Measurements from ENCODE around the gene ZNF862. TPM values are rescaled to one million over a fixed set of nuclear protein-coding genes. Genes with fewer than 3 reads are reported as not detected.

The ZNF862 gene
- total and polyA plus RNA-seq, 2 of the 8 experiments (the other 6 are each of a cell fraction or from before 2014, with no cell fraction given), result 1.8 to 3.9 TPM

DNA sequence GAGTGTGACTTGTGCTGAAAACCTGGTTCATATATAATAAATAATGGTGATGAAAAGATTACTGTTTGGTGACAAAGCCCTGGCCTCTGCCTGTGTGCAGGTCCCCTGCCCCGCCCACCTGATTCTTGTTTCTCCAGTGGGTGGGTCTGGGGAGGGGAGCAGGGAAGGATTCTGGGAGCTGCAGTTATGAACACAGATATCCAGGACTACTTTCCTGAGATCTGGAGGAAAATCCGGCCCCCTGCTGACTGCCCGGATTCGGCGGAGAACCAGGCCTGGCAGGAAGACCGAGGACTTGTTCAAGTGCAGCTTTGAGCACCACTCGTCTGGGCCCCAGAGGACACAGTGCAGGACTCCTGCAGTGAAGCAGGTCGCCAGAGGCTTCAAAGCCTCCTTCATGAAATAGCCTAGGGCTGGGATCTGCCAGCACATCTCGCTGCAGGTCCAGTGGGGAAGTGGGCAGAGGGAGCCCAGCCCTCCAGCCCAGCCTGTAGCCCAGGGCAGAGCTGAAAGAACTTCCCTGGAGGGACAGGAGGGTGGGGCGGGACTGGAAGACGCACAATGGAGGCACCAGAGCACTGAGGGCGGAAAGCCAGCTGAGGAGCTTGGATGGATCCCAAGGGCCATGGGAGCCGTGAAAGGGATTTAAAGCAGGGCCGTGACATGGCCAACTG is 42.6 kb downstream of the ZNF862 start (continued):
- TF ChIP-seq CHD1 (IDR thresholded peaks at IDR 0.05; ENCODE audit: low read depth, low read length), result no peak
- TF ChIP-seq SUZ12 (IDR thresholded peaks at IDR 0.05; ENCODE audit: low read length), result no peak
- TF ChIP-seq SIRT6 (IDR thresholded peaks at IDR 0.05; ENCODE audit: low read length), result no peak
- no peak for TF ChIP-seq JUN (IDR thresholded peaks at IDR 0.05; ENCODE audit: low read depth, low read length)
- no peak for TF ChIP-seq CREB1 (IDR thresholded peaks at IDR 0.05)
- TF ChIP-seq, protein P1, sequence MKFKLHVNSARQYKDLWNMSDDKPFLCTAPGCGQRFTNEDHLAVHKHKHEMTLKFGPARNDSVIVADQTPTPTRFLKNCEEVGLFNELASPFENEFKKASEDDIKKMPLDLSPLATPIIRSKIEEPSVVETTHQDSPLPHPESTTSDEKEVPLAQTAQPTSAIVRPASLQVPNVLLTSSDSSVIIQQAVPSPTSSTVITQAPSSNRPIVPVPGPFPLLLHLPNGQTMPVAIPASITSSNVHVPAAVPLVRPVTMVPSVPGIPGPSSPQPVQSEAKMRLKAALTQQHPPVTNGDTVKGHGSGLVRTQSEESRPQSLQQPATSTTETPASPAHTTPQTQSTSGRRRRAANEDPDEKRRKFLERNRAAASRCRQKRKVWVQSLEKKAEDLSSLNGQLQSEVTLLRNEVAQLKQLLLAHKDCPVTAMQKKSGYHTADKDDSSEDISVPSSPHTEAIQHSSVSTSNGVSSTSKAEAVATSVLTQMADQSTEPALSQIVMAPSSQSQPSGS (IDR thresholded peaks at IDR 0.05; ENCODE audit: low read length), result no peak
